ENCODE results near the gene TCERG1.
"Not testable (repeated sequence)": the region's sequence is repeated elsewhere in the genome, so short reads cannot be mapped to it uniquely, and the experiment has no call there.

Gene TCERG1

GRCh38 chr5:146523698-146524097 lies 76.6 kb downstream of the TCERG1 start:
- no peak for DNase-seq

DNA sequence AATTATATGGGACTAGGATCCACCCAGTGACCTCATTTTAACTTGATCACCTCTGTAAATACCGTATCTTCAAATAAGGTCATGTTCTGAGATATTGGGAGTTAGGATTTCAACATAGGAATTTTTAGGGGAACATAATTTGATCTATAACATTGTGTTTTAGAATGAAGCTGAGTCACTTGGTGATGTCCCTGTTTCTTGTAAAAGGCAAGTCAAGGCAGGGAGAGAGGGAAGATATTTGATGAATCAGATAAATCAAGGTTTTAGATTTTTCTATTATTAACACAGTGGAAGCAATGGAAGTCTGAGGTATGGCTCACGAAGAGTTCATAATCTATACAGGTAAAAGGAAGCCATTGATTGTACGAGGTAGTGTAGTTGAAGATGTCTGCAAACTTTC lies 80.7 kb downstream of the TCERG1 start:
- no peak for DNase-seq

DNA sequence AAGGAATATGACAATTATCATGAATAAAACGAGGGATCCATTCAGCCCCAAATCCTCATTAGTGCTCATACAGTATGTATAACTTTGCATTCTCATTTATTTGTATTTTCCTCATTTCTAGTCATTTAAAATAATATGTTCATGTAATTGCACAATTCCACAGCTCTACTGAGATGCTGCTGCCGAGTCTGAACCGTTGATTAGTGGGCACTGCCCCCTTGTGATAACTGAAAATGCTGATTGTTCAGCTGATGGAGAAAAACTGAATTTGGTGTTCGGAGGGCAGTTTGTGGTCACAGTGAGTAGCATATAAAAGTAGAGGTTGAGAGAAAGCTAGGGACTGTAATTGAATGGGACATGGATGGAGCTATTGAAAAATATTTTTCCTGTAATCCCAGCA lies 81.1 kb downstream of the TCERG1 start:
- DNase-seq, result no peak

DNA sequence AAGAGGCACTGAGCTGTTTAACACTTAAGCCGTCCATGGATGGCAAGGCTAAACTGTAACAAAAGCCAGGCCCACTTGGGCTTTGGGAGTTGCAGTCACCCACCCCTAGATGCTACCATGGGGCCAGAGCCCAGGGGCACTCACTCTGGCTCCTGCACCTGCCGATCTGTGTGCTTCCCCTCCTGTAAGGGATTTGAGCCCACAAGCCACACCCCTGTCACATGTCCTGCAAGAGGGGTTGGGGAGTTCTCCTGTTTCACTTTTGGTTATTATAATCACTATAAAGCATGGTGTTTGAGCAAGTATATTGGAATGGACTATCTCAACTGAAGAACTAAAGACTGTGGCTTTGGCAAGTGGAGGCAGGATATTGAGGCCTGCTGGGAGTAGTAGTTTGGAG lies 82.9 kb downstream of the TCERG1 start:
- DNase-seq, result no peak

DNA sequence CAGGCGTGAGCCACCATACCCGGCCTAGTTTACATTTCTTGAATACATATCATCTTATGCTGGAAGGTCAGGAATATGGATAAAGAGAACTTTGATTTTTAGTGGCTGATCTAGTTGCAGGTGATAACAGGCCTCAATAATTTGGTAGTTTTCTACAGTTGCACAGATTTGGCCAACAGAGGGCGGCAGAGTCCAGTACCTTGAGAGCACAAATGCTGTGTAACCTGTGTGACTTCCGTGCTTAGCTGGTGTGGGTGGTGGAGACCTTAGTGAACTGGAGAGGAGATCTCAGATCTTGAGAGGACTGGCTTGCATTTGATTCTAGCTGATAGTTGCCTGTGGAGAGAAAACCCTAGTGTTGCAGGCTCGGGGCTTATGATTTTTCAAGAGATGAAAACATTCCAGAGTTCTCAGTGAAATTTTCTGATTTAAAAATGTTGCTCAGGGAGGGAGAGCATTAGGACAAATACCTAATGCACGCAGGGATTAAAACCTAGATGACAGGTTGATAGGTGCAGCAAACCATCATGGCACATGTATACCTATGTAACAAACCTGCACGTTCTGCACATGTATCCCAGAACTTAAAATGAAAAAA lies 86.2 kb downstream of the TCERG1 start:
- peak; percentile 82 for DNase-seq

GRCh38 chr5:146533882-146534281 lies 86.7 kb downstream of the TCERG1 start:
- no peak for DNase-seq

GRCh38 chr5:146538432-146538831 lies 91.3 kb downstream of the TCERG1 start:
- DNase-seq, result no peak

DNA sequence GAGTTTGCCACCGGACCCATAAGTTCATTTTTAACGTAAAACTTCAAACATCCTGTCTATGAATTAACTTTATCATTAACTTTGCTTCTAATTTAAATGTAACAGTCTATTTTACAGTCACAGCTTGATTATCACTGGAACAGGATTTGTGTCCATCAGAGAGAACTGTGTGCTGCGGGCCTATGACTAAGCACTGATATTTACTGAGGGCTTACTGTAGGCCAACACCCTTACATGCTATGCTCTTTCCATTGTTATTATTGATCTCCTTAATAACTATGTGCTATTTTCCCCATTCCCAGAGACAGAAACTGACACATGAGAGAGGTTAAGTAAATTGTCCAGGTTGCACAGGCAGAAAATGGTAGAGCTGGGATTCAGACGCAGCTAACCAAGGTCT lies 92.8 kb downstream of the TCERG1 start:
- no peak for DNase-seq

GRCh38 chr5:146540414-146540813 lies 93.3 kb downstream of the TCERG1 start:
- DNase-seq, result no peak

GRCh38 chr5:146541958-146542849 lies 95.1 kb downstream of the TCERG1 start:
- DNase-seq, result peak; percentile 64

- DNase-seq, result no peak
Measured at GRCh38 chr5:146544232-146544631, 97.1 kb downstream of the TCERG1 start.

DNA sequence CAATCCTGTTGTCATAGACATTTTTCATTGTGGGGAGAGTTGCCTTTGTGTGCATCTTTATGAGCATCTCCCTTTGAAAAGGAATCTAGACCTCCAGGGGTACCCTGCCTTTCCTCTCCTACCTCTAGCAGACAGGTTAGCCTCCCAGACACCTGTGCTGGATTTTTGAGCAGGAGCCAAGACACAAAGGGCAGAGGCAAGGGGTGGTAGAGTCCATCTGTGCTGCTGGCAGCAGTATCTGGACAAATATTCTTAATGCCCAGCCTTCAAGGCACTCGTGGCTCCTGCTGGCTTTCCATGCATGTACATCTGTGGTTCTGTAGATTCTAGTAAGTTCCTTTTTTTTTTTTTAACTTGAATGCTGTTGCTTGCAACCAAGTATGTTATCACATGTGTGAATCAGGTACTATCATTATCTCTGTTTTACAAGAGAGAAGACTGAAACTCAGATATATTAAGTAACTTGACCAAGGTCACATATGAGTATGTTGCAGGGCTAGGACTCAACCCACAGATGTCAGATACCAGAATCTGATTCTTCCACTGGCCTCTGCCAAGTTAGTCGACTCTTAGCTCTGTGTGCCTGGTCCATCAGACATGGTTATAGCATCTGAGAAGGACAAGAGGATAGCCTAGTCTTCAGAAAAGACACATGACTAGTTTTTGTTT lies 101.8 kb downstream of the TCERG1 start:
- DNase-seq, result no peak

DNA sequence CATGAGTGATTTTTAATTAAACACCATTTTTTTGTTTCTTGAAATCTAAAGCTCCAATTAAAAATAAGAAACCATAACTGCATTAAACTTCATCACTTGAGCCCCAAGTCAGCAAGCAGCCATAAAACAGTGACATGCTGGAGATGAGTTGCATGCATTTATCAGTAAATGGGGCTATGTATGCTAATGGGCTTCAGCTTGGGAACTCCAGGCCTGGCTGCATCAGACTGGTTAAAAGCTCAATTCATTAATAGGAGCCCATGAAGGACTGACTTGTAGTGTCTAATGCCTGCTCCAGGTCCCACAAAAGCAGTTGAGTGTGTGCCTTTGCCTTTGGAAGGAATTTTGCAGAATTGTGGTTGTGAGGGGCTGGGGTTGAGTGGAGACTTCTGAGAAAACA lies 102.5 kb downstream of the TCERG1 start:
- no peak for DNase-seq

DNA sequence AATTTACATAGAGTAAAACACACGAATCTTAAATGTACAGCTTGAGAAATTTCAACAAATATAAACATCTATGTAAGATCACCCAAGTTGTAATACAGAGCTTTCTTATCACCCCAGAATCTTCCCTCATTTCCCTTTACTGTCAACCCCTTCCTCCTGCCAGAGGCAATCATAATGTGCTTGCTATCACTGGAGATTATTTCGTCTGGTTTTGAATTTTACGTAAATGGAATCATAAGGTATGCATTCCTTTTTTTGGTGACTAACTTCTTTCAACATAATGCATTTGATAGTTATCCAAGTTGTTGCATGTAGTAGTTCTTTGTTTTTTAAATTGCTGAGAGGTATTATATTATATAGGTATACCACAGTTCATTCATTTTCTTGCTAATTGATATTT lies 106.3 kb downstream of the TCERG1 start:
- DNase-seq, result no peak

GRCh38 chr5:146556884-146557283 lies 109.8 kb downstream of the TCERG1 start:
- DNase-seq, result not testable (repeated sequence)

- DNase-seq, result no peak
Measured at GRCh38 chr5:146560205-146560812, 113.2 kb downstream of the TCERG1 start.

All from activated CD4-positive, alpha-beta T cell treated with anti-CD3 and anti-CD28 coated beads, Interleukin-2, amount 50 U/mL, for 16 hours (primary cell).